ENCODE data around the gene FHAD1. TPM values are rescaled to one million over a fixed set of nuclear protein-coding genes. Genes with fewer than 3 reads are reported as not detected.
A peak's percentile ranks its signal among the peaks of the same experiment; 100 is the strongest.

FHAD1 gene
- total and polyA plus RNA-seq, 9 of the 15 experiments (the other 6 are each of a cell fraction or from before 2014, with no cell fraction given), result 0.32 to 2.1 (median 1.5) TPM; not detected in 1

GRCh38 chr1:15231714-15232201 is 15.3 kb upstream of the FHAD1 start:
- POLR2A ChIA-PET, result interaction anchor here (0.8 kb wide), 1 partner anchor 23 kb away, joined by 3 read pairs; no protein-coding TSS in a partner anchor

More at GRCh38 chr1:15231714-15232201, 15.3 kb upstream of the FHAD1 start:
- no TSS peak for BruUV-seq (replicated peaks)
- H3K4me3 ChIP-seq, result no peak overlapping the region
- H3K9me1 ChIP-seq (ENCODE audit: control insufficient read depth, insufficient read depth, low read length), result no peaks in the 10 kb centered on the region
- H3K4me2 ChIP-seq (ENCODE audit: insufficient read depth, low read length), result no peak overlapping the region
- H4K20me1 ChIP-seq (replicated peaks; ENCODE audit: control insufficient read depth, insufficient read depth, low read length), result no peaks in the 10 kb centered on the region
- 4% methylated on average over 5 of the region's 5 CpGs for WGBS (ENCODE audit: insufficient coverage, low coverage, missing lambda C conversion rate)
- ATAC-seq (no peak), FAIRE-seq (no peak), DNase-seq (ENCODE audit: extremely low read depth in 1 of 4, low spot score in 3 of 4) (no peak)
- no peak overlapping the region for H3K9ac ChIP-seq (ENCODE audit: insufficient read depth in 1 of 2, low read depth in 2 of 2, low read length in 2 of 2)
- no peaks in the 10 kb centered on the region for H3K9me3 ChIP-seq (replicated peaks; ENCODE audit: control insufficient read depth, insufficient read depth, low read depth, low read length)
- intact Hi-C loops (cut with micrococcal nuclease), result no loop called here
- no peaks in the 10 kb centered on the region for H3K4me1 ChIP-seq (replicated peaks in 1 of 2; ENCODE audit: control insufficient read depth in 2 of 2, insufficient read depth in 2 of 2, low read length in 2 of 2)
- TF ChIP-seq CEBPB (tag; IDR thresholded peaks at IDR 0.05) (peak; percentile 40), CHAMP1 (IDR thresholded peaks at IDR 0.05) (no peak), SNRNP70 (optimal IDR thresholded peaks at IDR 0.05; ENCODE audit: low read depth, low read length) (no peak), NEUROD1 (IDR thresholded peaks at IDR 0.05; ENCODE audit: borderline replicate concordance, low read depth, low read length, partially characterized antibody) (no peak), ILK (tag; IDR thresholded peaks at IDR 0.05; ENCODE audit: borderline replicate concordance, low read depth) (no peak), ZBTB33 (CRISPR knock-in tag; IDR thresholded peaks at IDR 0.05) (no peak), ID3 (CRISPR knock-in tag; IDR thresholded peaks at IDR 0.05) (no peak), ID3 (tag; IDR thresholded peaks at IDR 0.05) (no peak)
- no peak overlapping the region for H2AFZ ChIP-seq (ENCODE audit: low read depth, low read length)
- in situ Hi-C loops (cut with MboI), result no loop called here
- H3K27me3 ChIP-seq (ENCODE audit: control insufficient read depth in 2 of 2, insufficient read depth in 2 of 2, low read length in 2 of 2), result peaks cover 21 to 24% of the 10 kb centered on the region in 2 experiments; a peak in 4 of 5 replicates
- H3K27ac ChIP-seq (ENCODE audit: extremely low read depth, low read depth, low read length), result no peak overlapping the region
- CTCF ChIA-PET (ENCODE audit: low intra/inter-chr PET ratio), result no interaction called here
- no peaks in the 10 kb centered on the region for H3K36me3 ChIP-seq (ENCODE audit: control insufficient read depth, insufficient read depth, low read length)
- no peaks in the 10 kb centered on the region for H3K79me2 ChIP-seq (ENCODE audit: control insufficient read depth, insufficient read depth, low read length)

All from K562 (cell line).